ENCODE results near the gene HOXC4. TPM values are rescaled to one million over a fixed set of nuclear protein-coding genes. Genes with fewer than 3 reads are reported as not detected.

The HOXC4 gene
- 4.7 and 6.3 TPM in 2 replicates for total RNA-seq (2014; rRNA removed; shearing (Covaris generic))

DNA sequence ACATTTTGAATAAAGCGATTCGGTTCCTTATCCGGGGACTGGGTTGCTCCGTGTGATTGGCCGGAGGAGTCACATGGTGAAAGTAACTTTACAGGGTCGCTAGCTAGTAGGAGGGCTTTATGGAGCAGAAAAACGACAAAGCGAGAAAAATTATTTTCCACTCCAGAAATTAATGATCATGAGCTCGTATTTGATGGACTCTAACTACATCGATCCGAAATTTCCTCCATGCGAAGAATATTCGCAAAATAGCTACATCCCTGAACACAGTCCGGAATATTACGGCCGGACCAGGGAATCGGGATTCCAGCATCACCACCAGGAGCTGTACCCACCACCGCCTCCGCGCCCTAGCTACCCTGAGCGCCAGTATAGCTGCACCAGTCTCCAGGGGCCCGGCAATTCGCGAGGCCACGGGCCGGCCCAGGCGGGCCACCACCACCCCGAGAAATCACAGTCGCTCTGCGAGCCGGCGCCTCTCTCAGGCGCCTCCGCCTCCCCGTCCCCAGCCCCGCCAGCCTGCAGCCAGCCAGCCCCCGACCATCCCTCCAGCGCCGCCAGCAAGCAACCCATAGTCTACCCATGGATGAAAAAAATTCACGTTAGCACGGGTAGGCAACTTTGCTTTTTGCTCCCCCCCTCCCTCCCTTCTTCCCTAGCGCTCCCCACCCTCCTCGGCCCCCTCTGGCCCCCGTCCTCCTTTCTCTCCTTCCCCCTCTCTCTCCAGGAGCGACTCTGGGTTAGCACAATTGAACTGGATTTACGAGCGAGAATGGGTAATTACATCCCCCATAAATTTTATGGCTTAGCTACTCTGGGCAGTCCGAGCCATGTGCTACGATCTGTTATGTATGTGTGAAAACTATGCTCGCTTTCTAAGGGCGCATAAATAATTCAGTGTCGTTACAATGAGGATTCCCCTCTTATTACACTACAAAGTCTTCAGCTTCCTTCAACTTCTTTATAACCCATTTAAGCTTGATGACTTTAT lies at the start of gene HOXC4:
HOXC4 (plus strand) TSS at position 85 of the 991 bp plus-strand sequence; CDS start at position 173, 88 bp downstream.
- peak; percentile 70 to 74 for DNase-seq
- no peaks in the 10 kb centered on the region; the same call in 1 of the 2 replicates for H3K36me3 ChIP-seq
- H3K9me3 ChIP-seq (replicated peaks) = no peaks in the 10 kb centered on the region
- no peaks in the 10 kb centered on the region for H3K27me3 ChIP-seq
- H3K27ac ChIP-seq = peak within 1 kb of the TSS; percentile 69
- peak within 1 kb of the TSS; percentile 84 for H3K4me3 ChIP-seq
- peaks cover 3% of the 10 kb centered on the region; the same call in 1 of the 2 replicates for H3K4me1 ChIP-seq

DNA sequence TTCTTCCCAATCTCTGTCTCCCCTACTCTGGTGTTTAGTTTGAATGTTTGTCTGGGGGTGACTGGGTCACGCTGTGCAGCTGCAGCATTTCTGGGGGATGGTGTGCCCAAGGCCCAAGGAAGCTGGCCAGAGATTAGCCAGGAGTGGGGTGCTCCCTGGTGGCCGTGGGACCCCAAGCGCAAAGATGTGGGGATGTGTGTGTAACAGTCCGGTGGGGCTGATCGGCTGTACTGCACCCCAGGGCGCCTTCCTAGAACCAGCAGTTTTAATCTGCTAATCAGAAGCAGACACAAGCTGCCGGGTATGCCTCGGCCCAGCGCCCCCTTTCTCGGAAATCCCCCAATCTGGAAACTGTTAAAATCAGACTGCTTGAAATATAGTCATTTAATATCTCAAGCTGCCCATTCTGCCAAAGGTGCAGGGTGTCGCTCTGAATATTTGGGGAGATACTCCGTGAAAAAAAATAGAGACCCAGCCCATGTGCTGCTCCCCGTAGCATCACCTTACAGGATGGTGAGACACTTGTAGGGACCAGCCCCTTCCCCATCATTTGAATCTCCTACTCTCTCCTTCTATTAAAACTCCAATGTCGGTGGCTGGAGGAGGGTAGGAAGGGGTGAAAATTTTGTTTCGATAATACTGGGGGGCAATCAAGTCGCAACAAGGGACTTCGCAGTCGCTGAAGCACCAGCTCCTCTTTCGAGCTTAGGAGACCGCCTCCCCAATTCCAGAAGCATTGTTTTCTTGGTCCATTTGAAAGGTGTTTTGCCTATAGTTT lies 49.4 kb upstream of the HOXC4 start:
- no peak for DNase-seq
- no peaks in the 10 kb centered on the region for H3K36me3 ChIP-seq
- peaks cover 26% of the 10 kb centered on the region for H3K27me3 ChIP-seq
- no peaks in the 10 kb centered on the region for H3K9me3 ChIP-seq (replicated peaks)
- no peaks in the 10 kb centered on the region for H3K4me1 ChIP-seq
- H3K27ac ChIP-seq = no peak overlapping the region
- no peak overlapping the region for H3K4me3 ChIP-seq

DNA sequence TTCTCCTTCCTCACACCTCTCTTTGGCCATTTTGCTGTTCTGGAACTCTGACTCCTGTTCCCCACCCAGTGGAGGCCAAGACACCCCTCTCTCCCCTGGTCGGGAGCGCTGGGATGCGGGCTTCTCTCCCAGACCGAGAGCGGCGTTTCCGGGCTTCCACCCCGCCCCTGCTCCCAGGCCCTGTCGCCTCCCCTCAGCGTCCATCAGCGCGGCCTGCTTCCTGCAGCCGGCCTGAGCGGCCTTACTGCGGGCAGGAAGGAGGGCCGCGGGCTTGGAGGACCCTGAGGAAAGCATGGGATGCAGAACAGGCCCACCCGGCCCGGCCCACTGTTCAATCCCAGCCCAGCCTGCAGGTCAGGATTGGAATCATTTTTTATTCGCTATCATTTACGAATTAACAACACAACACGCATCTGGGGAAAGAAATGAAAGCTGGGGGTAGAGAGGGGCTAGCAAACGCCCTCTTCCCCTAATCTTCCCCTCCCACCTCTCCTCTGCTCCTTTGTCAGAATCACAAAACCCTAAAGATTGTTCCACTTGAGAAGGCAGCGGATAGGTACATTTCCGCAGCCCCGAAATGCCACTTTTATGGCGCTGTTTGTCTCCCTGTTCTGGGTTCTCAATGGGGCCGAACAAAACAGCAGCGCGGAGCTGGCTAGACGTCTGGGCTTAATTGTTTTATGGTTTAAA lies 48.6 kb upstream of the HOXC4 start:
- Histone ChIP-seq H3K4me3 (no peak overlapping the region), H3K27ac (no peak overlapping the region), H3K9me3 (replicated peaks) (no peaks in the 10 kb centered on the region), H3K4me1 (no peaks in the 10 kb centered on the region), H3K36me3 (no peaks in the 10 kb centered on the region), H3K27me3 (peaks cover 34% of the 10 kb centered on the region)
- DNase-seq = no peak

DNA sequence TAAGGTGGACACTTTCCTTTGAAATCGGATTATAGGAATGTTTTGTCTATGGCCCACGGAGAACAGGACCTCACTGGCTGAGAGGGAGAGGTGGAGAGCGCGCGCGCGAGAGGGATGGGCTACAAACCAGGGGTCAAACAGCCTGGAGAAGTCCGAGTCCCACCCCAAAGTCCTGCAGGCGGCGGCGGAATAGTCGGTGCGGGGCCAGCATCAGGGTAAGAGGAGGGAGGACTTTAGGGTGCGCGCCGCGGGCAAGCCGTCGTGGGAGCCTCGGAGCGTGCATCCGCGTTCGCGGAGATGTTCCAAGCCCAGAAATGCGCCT lies 48.1 kb upstream of the HOXC4 start:
- H3K9me3 ChIP-seq (replicated peaks) = no peaks in the 10 kb centered on the region
- no peak for DNase-seq
- H3K27me3 ChIP-seq = peaks cover 39% of the 10 kb centered on the region
- H3K36me3 ChIP-seq = no peaks in the 10 kb centered on the region
- H3K4me1 ChIP-seq = no peaks in the 10 kb centered on the region
- H3K4me3 ChIP-seq = no peak overlapping the region
- no peak overlapping the region for H3K27ac ChIP-seq

DNA sequence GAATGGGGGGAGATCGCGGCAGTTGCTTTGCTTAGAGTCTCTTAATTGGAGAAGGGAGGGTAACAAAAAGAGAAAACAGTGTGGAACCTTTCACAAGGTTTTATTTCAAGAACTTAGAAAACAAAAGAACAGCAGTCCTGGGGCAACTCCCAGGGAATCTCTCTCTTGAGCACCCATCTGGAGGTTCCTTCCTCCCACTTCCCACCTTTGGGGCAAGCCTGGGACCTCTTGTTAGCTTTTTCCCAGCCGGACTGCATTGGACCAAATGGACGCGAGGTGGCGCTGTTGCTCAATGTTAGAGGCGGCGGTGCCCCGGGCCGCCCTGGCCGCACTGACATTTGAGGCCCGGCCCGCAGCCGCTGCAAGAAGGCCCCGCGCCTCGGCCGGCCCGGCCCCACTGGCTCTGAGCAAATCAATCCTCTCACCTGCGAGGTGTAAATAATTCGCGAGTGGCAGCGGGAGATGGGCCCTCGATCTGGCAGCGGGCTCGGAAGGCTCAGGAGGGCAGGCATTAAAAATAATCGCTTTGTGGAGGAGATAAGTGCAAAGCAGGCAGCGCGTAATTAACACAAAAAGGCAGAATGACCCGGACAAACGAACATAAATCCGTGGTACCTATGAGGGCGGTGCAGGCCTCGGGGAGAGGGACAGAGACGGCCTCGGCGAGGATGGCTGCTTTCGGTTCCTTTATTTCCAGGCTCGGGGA lies 47.6 kb upstream of the HOXC4 start:
- Histone ChIP-seq H3K4me1 (no peaks in the 10 kb centered on the region), H3K27me3 (peaks cover 42% of the 10 kb centered on the region), H3K9me3 (replicated peaks) (no peaks in the 10 kb centered on the region), H3K27ac (no peak overlapping the region), H3K36me3 (no peaks in the 10 kb centered on the region), H3K4me3 (no peak overlapping the region)
- peak; percentile 74 to 91 for DNase-seq

DNA sequence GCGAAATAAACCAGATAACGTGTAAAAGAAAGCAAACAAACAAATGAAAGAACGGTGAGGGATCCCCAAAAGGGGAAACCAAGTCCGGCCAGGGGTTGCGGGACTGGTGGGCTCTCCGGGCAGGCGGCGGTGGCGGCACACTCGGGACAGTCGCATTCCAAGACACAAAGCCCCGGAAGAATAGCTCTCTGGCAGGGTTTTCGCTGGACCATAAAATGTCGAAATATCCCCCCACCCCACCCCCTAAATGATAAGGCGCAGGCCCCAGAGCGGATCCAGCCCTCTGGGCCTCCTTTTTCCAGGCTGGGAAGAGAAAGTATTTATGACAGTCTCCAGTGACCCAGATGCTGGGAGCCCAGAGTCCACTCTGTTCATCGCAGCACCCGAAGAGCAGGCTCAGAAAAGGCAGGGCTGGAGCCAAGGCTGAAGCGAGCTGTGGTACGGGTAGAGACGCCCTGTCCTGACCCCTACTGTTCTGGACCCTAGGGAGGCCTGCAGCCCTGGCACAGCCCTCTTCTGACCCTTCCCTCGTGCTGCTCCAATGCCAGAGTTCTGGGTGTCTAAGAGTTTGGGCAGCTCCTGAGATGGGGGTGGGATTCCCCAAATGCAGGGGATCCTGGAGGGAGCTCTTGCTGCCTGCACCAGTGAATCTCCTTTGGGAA lies 46.9 kb upstream of the HOXC4 start:
- H3K27ac ChIP-seq = no peak overlapping the region
- H3K4me3 ChIP-seq = no peak overlapping the region
- no peak for DNase-seq
- H3K27me3 ChIP-seq = peaks cover 47% of the 10 kb centered on the region
- H3K36me3 ChIP-seq = no peaks in the 10 kb centered on the region
- no peaks in the 10 kb centered on the region for H3K9me3 ChIP-seq (replicated peaks)
- no peaks in the 10 kb centered on the region for H3K4me1 ChIP-seq

DNA sequence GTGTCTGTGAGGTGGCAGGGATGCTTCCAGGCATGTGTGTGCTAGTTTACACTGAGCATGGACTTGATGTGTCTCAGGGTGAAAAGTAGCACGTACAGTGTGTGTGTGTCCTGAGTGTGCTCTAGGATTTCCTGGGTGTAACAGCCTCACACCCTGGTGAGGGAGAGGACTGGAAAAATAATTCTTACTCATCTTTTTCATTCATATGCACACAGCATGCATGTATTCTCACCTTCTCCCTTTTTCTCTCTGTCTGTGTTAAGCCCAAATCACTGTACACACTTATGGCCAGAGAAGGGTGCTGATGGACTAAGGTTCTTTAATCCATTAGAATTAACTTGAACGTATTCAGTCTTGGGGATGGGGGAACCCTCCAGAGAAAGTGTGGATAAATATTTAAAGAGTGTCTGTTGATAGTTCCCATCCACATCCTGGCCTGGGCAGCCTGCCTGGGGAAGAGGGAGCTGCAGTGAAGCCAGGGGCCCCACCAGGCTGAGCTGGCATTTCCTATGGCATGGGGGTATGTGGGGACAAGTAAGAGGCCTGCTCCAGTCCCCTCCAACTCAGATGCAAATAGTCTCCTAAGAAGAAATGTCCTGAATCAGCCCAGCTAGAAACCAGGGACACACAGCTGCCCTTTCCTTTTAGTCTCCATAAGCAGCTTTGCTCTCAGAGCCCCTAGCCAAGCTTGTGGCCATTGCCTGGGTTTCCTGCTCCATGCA lies 45.9 kb upstream of the HOXC4 start:
- H3K9me3 ChIP-seq (replicated peaks) = no peaks in the 10 kb centered on the region
- no peaks in the 10 kb centered on the region for H3K36me3 ChIP-seq
- peaks cover 47% of the 10 kb centered on the region for H3K27me3 ChIP-seq
- DNase-seq = no peak
- no peak overlapping the region for H3K4me3 ChIP-seq
- H3K27ac ChIP-seq = no peak overlapping the region
- H3K4me1 ChIP-seq = no peaks in the 10 kb centered on the region

DNA sequence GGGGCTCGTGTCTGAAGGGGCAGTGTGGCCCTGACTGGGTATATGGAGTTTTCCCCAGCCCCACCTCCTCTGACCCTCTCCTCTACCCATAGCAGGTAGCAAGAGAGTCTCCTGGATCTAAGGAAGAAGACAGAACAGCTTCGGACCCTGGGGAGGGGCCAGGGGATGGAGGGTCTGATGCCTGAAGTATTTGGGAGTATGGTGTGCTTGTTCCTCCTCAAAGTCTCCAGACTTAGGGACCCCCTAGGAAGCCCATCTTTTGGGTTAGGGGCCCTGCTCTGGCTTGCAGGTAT lies 45.4 kb upstream of the HOXC4 start:
- Histone ChIP-seq H3K9me3 (replicated peaks) (no peaks in the 10 kb centered on the region), H3K27ac (no peak overlapping the region), H3K27me3 (peaks cover 47% of the 10 kb centered on the region), H3K4me1 (no peaks in the 10 kb centered on the region), H3K4me3 (no peak overlapping the region), H3K36me3 (no peaks in the 10 kb centered on the region)
- DNase-seq = no peak

DNA sequence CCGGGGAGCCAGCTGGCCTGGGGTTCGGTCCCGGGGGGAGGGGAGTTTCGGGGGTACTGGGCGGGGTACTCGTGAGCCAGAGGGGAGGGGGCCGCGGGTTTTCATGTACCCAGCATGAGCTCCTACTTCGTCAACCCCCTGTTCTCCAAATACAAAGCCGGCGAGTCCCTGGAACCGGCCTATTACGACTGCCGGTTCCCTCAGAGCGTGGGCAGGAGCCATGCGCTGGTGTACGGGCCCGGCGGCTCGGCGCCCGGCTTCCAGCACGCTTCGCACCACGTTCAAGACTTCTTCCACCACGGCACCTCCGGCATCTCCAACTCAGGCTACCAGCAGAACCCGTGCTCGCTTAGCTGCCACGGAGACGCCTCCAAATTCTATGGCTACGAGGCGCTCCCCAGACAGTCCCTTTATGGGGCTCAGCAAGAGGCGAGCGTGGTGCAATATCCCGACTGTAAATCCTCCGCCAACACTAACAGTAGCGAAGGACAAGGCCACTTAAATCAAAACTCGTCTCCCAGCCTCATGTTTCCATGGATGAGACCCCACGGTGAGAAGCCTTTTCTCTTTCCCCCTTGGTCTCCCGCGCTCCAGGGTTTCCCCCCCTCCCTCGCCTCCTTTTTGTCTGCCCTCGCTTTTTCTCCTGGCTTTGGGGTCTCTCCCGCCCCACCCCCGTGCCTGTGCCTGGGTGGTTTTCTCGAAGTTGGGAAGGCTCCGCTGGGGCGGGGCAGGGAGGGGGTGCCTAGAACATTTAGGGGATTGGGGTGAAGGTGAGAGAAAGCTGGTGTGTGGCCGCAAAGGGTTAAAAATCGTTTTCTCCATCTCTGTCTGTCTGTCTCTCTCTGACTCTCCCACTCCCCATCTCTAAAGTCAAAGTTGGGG lies 44.2 kb upstream of the HOXC4 start:
- no peak for DNase-seq
- H3K9me3 ChIP-seq (replicated peaks) = no peaks in the 10 kb centered on the region
- H3K27ac ChIP-seq = no peak overlapping the region
- no peaks in the 10 kb centered on the region for H3K4me1 ChIP-seq
- no peak overlapping the region for H3K4me3 ChIP-seq
- no peaks in the 10 kb centered on the region for H3K36me3 ChIP-seq
- peaks cover 47% of the 10 kb centered on the region for H3K27me3 ChIP-seq

DNA sequence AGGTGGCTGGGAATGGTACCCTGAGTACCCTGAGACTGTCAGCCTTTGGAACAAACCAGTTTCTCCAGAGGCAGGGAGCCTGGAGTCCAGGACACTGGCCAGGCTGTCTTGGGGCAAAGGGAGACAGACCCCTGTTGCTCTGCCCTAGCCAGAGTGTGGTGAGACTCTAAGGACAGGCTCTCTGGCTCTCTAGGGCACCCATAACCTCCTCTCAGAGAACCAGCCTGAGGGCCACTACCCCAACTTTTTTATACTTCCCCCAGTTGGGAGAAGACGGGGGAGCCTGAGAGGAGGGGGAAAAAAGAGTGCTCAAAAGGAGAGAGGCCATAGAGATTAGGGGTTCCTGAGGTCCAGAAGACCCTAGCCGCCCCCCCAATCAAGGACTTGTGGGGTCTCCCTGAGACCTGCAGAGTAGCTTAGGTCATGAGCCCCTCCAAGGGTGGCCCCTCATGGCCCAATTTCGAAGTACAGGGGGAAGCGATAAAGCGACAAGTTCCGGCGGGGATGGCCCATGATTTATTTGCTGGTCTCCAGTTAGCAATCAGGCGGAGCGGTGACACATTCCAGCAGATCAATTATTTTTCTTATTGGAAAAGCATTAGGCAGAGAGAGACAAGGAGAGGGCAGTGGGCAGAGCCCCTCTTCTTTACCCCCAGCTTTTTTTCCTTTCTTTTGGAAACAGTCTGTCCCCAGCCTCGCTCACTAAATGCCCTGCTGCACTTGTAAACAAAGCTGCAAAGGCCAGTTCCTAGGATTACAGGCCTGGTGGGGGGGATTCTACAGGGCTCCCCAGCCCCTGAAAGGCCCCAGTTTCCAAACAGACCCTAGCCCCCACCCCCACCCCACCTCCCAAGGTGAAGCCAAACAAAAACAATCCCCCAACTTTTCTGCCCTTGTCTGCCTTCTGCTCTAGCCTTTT lies 43.3 kb upstream of the HOXC4 start:
- no peak overlapping the region for H3K4me3 ChIP-seq
- no peaks in the 10 kb centered on the region for H3K36me3 ChIP-seq
- peaks cover 47% of the 10 kb centered on the region for H3K27me3 ChIP-seq
- no peak overlapping the region for H3K27ac ChIP-seq
- DNase-seq = no peak
- H3K9me3 ChIP-seq (replicated peaks) = no peaks in the 10 kb centered on the region
- no peaks in the 10 kb centered on the region for H3K4me1 ChIP-seq

DNA sequence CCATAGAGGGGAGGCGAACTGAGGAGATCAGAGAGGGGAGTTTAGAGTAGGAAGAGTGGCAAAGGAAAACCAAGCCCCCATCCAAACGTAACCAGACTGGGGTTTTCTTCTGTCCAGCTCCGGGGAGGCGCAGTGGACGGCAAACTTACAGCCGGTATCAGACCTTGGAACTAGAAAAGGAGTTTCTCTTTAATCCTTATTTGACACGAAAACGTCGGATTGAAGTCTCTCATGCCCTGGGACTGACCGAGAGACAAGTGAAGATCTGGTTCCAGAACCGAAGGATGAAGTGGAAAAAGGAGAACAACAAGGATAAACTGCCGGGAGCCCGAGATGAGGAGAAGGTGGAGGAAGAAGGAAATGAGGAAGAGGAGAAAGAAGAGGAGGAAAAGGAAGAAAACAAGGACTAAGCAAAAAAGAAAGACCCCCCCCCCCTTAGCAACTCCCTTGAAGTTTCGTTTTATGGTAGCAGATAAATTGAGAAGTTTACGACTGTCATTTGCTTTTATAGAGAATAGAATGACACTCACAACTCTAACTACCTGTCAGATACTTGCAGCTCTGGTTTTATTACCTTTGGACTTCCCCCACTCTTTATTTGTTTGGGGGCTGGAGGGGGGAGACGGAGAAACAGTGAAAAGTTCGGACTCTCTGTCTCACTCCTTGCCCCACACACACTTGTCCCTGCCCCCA lies 42.5 kb upstream of the HOXC4 start:
- peaks cover 2% of the 10 kb centered on the region; the same call in 1 of the 2 replicates for H3K4me1 ChIP-seq
- H3K9me3 ChIP-seq (replicated peaks) = no peaks in the 10 kb centered on the region
- H3K27me3 ChIP-seq = peaks cover 46% of the 10 kb centered on the region
- no peak overlapping the region for H3K4me3 ChIP-seq
- no peak overlapping the region for H3K27ac ChIP-seq
- DNase-seq = no peak
- H3K36me3 ChIP-seq = no peaks in the 10 kb centered on the region

Data from SJCRH30 (cell line).